CD4-positive, alpha-beta memory T cell (primary cell): ENCODE data around the gene OBSL1. TPM values are rescaled to one million over a fixed set of nuclear protein-coding genes. Genes with fewer than 3 reads are reported as not detected.

Experiments used
- CTCF ChIA-PET: fragments of 350-600 bp; sonication (Branson Sonifier 250); formaldehyde crosslinking; loops from one replicate; lab custom pipeline; 2021; ENCODE audit warnings: inconsistent platforms; ENCODE audit not compliant: partially characterized antibody; lab: Charles Lee
- POLR2A ChIA-PET: fragments of 350-600 bp; sonication (Branson Sonifier 250); formaldehyde crosslinking; loops from one replicate; lab custom pipeline; 2021; ENCODE audit not compliant: partially characterized antibody; lab: Charles Lee
- DNase-seq, 5 donors: peaks; one replicate each; pipeline versions ENCODE4 v3.0.0 to v3.0.0-alpha.2; 2020 to 2022; ENCODE audit warnings: mixed read lengths in 1 of 5
- H3K27ac ChIP-seq: one replicate; pipeline ENCODE4 v1.7.0; 2013; ENCODE audit warnings: low read depth, low read length
- H3K27me3 ChIP-seq: 2 replicates; pipeline ENCODE4 v1.7.0; 2013; ENCODE audit warnings: mild to moderate bottlenecking, low read length, moderate library complexity; ENCODE audit not compliant: insufficient read depth
- H3K36me3 ChIP-seq: 2 replicates; pipeline ENCODE4 v1.7.0; 2013; ENCODE audit warnings: mild to moderate bottlenecking, low read length, moderate library complexity; ENCODE audit not compliant: insufficient read depth
- H3K4me1 ChIP-seq: 2 replicates; pipeline ENCODE4 v1.7.0; 2013; ENCODE audit warnings: mild to moderate bottlenecking, low read length, moderate library complexity; ENCODE audit not compliant: insufficient read depth
- H3K4me3 ChIP-seq, 2 donors: one replicate each; pipeline ENCODE4 v1.7.0; 2013; ENCODE audit warnings: low read length in 2 of 2, mild to moderate bottlenecking in 1 of 2
- H3K9me3 ChIP-seq, 2 donors: one replicate each; pipeline ENCODE4 v1.7.0; 2013; ENCODE audit warnings: low read length in 2 of 2, control low read depth in 1 of 2; ENCODE audit not compliant: control insufficient read depth in 1 of 2
- H3K27ac Mint-ChIP-seq, 7 donors: one replicate each; pipeline ENCODE4 v1.8.0; 2020 to 2021; ENCODE audit warnings: mixed read lengths in 7 of 7, mild to moderate bottlenecking in 6 of 7, inconsistent platforms in 3 of 7, moderate library complexity in 3 of 7
- H3K27me3 Mint-ChIP-seq, 2 donors: one replicate each; pipeline ENCODE4 v1.8.0; 2020 to 2021; ENCODE audit warnings: mixed read lengths in 2 of 2
- H3K36me3 Mint-ChIP-seq, 2 donors: one replicate each; pipeline ENCODE4 v1.8.0; 2020 to 2021; ENCODE audit warnings: mixed read lengths in 2 of 2, inconsistent platforms in 1 of 2, mild to moderate bottlenecking in 1 of 2
- H3K4me1 Mint-ChIP-seq, 4 donors: one replicate each; pipeline ENCODE4 v1.8.0; 2020 to 2021; ENCODE audit warnings: mixed read lengths in 4 of 4, mild to moderate bottlenecking in 1 of 4
- H3K4me3 Mint-ChIP-seq, 8 donors: one replicate each; pipeline ENCODE4 v1.8.0; 2020 to 2021; ENCODE audit warnings: mixed read lengths in 8 of 8, mild to moderate bottlenecking in 7 of 8, moderate library complexity in 6 of 8, inconsistent platforms in 3 of 8
- H3K9me3 Mint-ChIP-seq, 8 donors: one replicate each; pipeline ENCODE4 v1.8.0; 2020 to 2021; ENCODE audit warnings: mixed read lengths in 8 of 8, mild to moderate bottlenecking in 5 of 8, inconsistent platforms in 3 of 8, moderate library complexity in 1 of 8
- intact Hi-C: fragments of 100-400 bp; cut with micrococcal nuclease; formaldehyde crosslinking; loops from one replicate; pipeline ENCODE4 v1.15.1; 2023
- polyA plus RNA-seq, 2 donors: library from polyadenylated mRNA; unstranded; fragments of 300-500 nt; fragmentation: Illumina TruSeq; gene quantifications; one replicate each; pipeline ENCODE4 v1.2.3, GENCODE V29; 2021
- total RNA-seq, 2 experiments: library from RNA; stranded (reverse); gene quantifications; one replicate each; pipeline ENCODE4 v1.2.3, GENCODE V29; 2021

Gene OBSL1
- total and polyA plus RNA-seq, 4 experiments from 2014 or later = 0.09 TPM; not detected in 3

DNA sequence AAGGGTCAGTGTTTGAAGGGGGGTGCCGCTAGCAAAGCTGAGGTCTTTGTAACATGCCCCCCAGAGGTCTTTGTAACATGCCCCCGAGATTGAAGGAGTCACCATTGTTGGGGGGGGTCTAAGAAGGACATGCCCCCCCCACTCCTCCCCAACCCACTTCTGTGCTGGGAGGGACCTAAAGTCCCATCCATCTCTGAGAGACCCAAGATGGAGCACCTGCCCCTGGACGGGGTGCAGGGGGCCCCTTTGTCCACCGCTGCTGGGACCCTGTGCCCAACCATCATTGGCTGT, 63.0 kb downstream of the OBSL1 start:
- Histone ChIP-seq H3K27ac (no peak overlapping the region), H3K4me3 (no peak overlapping the region), H3K36me3 (peaks cover 5% of the 10 kb centered on the region), H3K4me1 (peaks cover 18% of the 10 kb centered on the region), H3K9me3 (no peaks in the 10 kb centered on the region), H3K27me3 (peaks cover 10% of the 10 kb centered on the region)
- Mint-ChIP-seq H3K4me3 (no peak overlapping the region), H3K36me3 (peaks cover 37 to 40% of the 10 kb centered on the region in 2 donors), H3K27me3 (peaks cover 28 to 31% of the 10 kb centered on the region in 2 donors), H3K9me3 (no peaks in the 10 kb centered on the region), H3K4me1 (peaks cover 6 to 25% (median 14%) of the 10 kb centered on the region in 4 donors), H3K27ac (no peak overlapping the region)
- intact Hi-C loops = no loop called here
- ChIA-PET CTCF (interaction anchor here (0.6 to 4.0 kb wide), 6 partner anchors 9 to 61 kb away, joined by 3 to 26 read pairs (median 4); no protein-coding TSS in a partner anchor), POLR2A (no interaction called here)
- DNase-seq = no peak

DNA sequence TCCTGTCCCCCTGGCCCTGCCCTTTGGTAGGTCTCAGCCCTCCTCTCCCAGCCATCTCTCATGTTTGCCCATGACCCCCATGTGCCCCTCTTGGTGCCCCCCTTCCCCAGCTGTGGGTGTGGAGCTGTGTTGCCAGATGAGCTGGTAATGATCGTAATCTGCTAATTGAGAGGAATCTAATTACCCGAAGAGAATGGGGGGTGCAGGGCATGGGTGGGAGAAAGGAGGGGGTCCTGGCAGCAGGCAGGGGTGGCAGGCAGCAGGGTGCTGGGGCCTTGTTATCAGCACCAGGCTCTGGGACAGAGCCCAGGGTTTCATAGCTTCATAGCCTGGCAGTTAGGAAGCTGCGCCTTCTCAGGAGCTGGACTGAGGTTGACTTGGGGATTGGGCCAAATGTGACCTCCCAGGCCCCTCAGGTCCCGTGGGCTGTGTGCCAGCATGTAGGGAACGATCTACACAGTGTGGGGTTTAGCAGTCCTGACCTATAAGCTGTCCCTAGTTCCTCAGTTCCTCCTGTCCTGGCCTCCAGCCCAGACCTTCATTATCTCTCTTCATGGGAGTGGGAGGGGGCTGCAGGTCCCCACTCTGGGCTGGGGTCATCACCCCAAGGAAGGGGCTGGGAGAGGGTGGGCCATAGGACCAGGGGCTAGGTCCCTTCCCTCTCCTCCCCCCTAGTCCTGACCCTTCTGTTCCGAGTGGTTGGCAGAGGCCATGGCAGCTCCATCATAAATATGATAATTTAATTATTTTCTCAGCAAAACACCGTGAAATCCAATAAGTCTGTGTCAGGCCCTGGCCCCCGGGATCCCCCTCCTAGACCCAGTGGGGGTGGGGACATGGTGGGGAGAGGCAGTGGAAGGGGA, 63.5 kb downstream of the OBSL1 start:
- Mint-ChIP-seq H3K4me1 (peaks cover 6 to 20% (median 11%) of the 10 kb centered on the region in 4 donors), H3K9me3 (no peaks in the 10 kb centered on the region), H3K4me3 (no peak overlapping the region), H3K27ac (no peak overlapping the region), H3K27me3 (peaks cover 23 to 26% of the 10 kb centered on the region in 2 donors), H3K36me3 (peaks cover 39 to 42% of the 10 kb centered on the region in 2 donors)
- intact Hi-C loops = no loop called here
- H3K4me1 ChIP-seq = peaks cover 18% of the 10 kb centered on the region
- H3K4me3 ChIP-seq = no peak overlapping the region
- DNase-seq = no peak
- H3K27me3 ChIP-seq = peaks cover 10% of the 10 kb centered on the region
- ChIA-PET POLR2A (no interaction called here), CTCF (interaction anchor here (0.6 to 3.2 kb wide), 11 partner anchors 9 to 61 kb away, joined by 3 to 12 read pairs (median 3); partner anchors contain the start of gene GMPPA)
- no peak overlapping the region for H3K27ac ChIP-seq
- peaks cover 5% of the 10 kb centered on the region for H3K36me3 ChIP-seq
- no peaks in the 10 kb centered on the region for H3K9me3 ChIP-seq

DNA sequence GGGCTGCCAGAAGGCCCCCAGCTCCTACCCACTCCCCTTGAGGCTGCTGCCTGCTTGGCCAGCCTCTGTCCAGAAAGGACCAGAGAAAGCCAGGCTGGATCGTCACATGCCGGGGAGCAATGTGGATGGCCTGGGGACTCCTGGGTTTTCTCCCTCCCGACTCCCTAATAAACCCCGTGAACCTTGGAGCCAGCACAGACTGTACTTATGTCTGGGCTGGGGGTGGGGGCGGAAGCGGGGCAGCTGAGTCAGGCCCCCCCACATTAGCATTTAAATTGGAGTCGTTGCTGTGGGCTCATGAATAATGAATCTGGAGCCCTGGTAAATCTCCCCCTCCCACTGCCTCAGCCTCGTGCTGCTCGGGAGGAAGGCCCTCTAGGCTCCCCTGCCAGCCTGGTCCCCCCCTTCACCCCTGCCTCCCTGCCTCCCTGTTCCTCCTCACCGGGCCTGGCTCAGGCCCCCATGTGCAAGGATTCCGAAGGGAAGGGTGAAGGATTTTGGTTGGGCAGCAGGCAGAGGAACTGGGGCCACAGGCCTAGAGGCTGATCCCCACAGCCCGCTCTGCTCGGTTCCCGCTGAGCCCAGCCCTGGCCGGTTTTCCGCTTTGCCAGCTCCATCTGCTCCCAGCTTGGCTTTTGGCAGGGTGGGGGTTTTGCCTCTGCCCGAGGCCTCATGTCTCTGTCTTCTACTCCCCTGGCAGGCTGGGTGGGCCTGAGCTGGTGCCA, 64.4 kb downstream of the OBSL1 start:
- POLR2A ChIA-PET = no interaction called here
- Mint-ChIP-seq H3K9me3 (no peaks in the 10 kb centered on the region), H3K36me3 (peaks cover 42 to 47% of the 10 kb centered on the region in 2 donors), H3K4me1 (peaks cover 6 to 16% (median 11%) of the 10 kb centered on the region in 4 donors), H3K27ac (no peak overlapping the region), H3K27me3 (peaks cover 19 to 21% of the 10 kb centered on the region in 2 donors), H3K4me3 (no peak overlapping the region)
- DNase-seq = no peak
- Histone ChIP-seq H3K27me3 (peaks cover 6% of the 10 kb centered on the region), H3K4me1 (peaks cover 14% of the 10 kb centered on the region), H3K9me3 (no peaks in the 10 kb centered on the region), H3K4me3 (no peak overlapping the region), H3K27ac (no peak overlapping the region), H3K36me3 (peaks cover 5% of the 10 kb centered on the region)
- intact Hi-C loops = no loop called here
- CTCF ChIA-PET = interaction anchor here (0.9 to 1.5 kb wide), 7 partner anchors 8 to 53 kb away, joined by 3 to 7 read pairs (median 3); partner anchors contain the start of gene GMPPA

DNA sequence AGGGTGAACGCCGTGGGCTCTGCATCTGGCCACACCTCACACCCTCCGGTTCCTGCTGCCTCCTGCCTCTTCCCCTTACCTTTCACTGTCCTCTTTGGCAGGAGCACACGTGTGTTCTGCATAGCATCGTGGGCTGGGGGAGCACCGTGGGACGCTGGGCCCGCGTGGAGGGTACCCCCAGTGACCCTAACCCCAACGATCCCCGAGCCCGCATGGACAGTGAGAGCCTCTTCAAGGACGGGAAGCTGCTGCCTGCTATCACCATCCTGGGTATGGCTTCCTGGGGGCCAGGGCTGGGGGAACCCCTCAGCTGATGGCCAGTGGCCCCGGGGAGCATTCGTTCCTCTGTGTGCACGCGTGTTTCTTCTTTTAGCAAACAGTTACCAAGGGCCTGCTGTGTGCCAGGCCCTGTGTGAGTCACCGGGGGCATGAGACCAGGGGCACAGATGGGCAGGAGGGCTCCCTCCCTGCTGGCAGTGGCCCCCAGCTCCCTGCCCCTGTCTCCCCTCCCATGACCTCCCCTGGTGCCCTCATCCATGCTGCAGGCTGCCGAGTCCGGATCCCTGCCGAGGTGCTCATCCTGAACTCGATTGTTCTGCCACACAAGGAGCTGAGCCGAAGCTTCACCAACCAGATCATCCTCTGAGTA, 65.1 kb downstream of the OBSL1 start:
- Mint-ChIP-seq H3K4me3 (no peak overlapping the region), H3K36me3 (peaks cover 46 to 47% of the 10 kb centered on the region in 2 donors), H3K4me1 (peaks cover 8 to 15% (median 11%) of the 10 kb centered on the region in 4 donors), H3K27ac (no peak overlapping the region), H3K27me3 (peaks cover 15 to 18% of the 10 kb centered on the region in 2 donors), H3K9me3 (no peaks in the 10 kb centered on the region)
- Histone ChIP-seq H3K9me3 (no peaks in the 10 kb centered on the region), H3K27ac (no peak overlapping the region), H3K4me3 (no peak overlapping the region), H3K27me3 (peaks cover 6% of the 10 kb centered on the region), H3K36me3 (peaks cover 5% of the 10 kb centered on the region), H3K4me1 (peaks cover 14% of the 10 kb centered on the region)
- no peak for DNase-seq
- intact Hi-C loops = no loop called here
- ChIA-PET CTCF (interaction anchor here (0.9 kb wide), 1 partner anchor 12 kb away, joined by 3 read pairs; no protein-coding TSS in a partner anchor), POLR2A (no interaction called here)

DNA sequence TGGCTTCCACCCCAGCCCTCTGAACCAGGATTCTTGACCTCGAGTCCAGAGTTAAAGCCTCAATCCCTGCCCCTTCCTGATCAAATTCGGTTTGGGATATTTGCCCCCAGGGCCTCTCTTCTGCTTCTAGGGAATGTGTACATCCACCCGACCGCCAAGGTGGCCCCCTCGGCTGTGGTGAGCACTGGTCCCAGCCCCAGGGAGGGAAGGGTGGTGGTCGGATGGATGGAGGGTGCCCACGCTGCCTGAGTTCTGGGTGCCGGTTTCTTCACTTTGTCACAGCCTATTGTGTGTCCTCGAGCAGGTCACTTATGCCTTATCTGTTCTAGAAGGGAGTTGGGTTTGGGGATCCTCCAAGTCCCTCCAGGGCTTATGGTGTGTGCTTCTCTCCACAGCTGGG, 65.8 kb downstream of the OBSL1 start:
- H3K4me3 ChIP-seq = no peak overlapping the region
- POLR2A ChIA-PET = no interaction called here
- CTCF ChIA-PET = no interaction called here
- H3K36me3 Mint-ChIP-seq = peaks cover 46 to 47% of the 10 kb centered on the region in 2 donors
- H3K4me3 Mint-ChIP-seq = no peak overlapping the region
- H3K9me3 Mint-ChIP-seq = no peaks in the 10 kb centered on the region
- no peak overlapping the region for H3K27ac ChIP-seq
- H3K4me1 ChIP-seq = peaks cover 14% of the 10 kb centered on the region
- H3K27me3 ChIP-seq = peaks cover 5% of the 10 kb centered on the region
- intact Hi-C loops = no loop called here
- H3K36me3 ChIP-seq = peaks cover 5% of the 10 kb centered on the region
- H3K9me3 ChIP-seq = no peaks in the 10 kb centered on the region
- H3K27me3 Mint-ChIP-seq = peaks cover 12 to 13% of the 10 kb centered on the region in 2 donors
- H3K4me1 Mint-ChIP-seq = peaks cover 7 to 14% (median 11%) of the 10 kb centered on the region in 4 donors
- H3K27ac Mint-ChIP-seq = no peak overlapping the region
- no peak for DNase-seq

DNA sequence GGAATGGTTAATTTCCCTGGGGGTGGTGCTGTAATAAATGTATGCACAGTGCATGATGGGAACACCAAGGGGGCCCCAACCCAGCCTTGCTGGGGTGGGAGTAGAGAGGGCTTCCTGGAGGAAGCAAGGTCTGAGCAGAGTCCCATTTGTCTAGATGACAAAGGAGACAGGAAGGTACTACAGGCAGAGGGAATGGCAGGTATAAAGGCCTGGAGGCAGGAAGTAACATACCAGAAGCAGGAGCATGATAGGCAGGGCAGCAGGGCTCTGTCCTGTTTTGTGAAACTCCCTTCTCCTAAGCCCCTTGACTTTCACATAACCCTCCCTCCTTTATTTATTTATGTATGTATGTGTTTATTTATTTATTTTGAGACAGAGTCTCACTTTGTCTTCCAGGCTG, 68.7 kb downstream of the OBSL1 start:
- peaks cover 45 to 49% of the 10 kb centered on the region in 2 donors for H3K36me3 Mint-ChIP-seq
- peaks cover 1% of the 10 kb centered on the region for H3K27me3 ChIP-seq
- H3K27ac ChIP-seq = no peak overlapping the region
- H3K4me3 Mint-ChIP-seq = no peak overlapping the region
- H3K27me3 Mint-ChIP-seq = peaks cover 2 to 5% of the 10 kb centered on the region in 2 donors
- ChIA-PET POLR2A (no interaction called here), CTCF (interaction anchor here (1.3 kb wide), 1 partner anchor 29 kb away, joined by 3 read pairs; no protein-coding TSS in a partner anchor)
- H3K9me3 Mint-ChIP-seq = no peaks in the 10 kb centered on the region
- H3K36me3 ChIP-seq = peaks cover 5% of the 10 kb centered on the region
- H3K9me3 ChIP-seq = no peaks in the 10 kb centered on the region
- no peak overlapping the region for H3K4me3 ChIP-seq
- no peak overlapping the region for H3K27ac Mint-ChIP-seq
- H3K4me1 Mint-ChIP-seq = peaks cover 15 to 28% (median 23%) of the 10 kb centered on the region in 4 donors
- intact Hi-C loops = no loop called here
- peaks cover 18% of the 10 kb centered on the region for H3K4me1 ChIP-seq
- DNase-seq = no peak
